GM21529 (cell line): Measurements from ENCODE around the gene BICC1.

ENCODE experiments used
- ATAC-seq: cut with Tn5 transposase; IDR thresholded peaks from one replicate; pipeline ENCODE4 v1.9.1; 2021; ENCODE audit not compliant: unreplicated experiment

The BICC1 gene

DNA sequence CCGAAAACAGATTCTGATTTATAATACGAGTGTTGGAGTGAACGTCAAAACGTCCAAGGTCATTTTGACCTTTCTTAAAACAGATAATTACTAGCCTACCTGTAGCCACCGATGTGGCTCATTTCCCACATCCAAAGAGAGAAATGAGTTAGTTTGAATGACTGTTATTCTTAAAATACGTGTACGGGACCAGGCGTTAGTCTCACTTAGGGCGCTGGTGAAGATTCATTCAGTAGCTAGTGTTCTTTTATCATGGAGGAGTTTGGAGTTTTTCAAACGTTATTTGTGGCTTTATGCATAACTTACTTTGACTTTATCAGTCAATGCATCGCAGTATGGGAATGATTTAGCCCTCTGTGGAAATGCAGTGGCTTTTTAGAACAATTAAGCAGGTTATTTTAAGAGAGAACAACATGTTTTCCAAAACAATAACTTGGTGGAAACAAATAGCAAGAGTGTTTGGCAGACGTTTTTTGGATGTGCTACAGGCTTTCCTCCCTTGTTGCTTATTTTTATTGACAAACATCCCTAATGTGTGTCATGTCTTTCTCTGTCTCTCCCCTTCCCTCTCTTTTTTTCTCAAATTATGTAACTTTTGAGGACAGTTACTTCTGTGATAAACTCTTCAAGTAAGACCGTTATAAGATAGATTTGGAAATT is 1.6 kb downstream of the BICC1 start:
- ATAC-seq = no peak

- no peak for ATAC-seq
Observed at GRCh38 chr10:58515291-58515941, 2.7 kb downstream of the BICC1 start.

- ATAC-seq = no peak
Observed at GRCh38 chr10:58516119-58516518, 3.4 kb downstream of the BICC1 start.

DNA sequence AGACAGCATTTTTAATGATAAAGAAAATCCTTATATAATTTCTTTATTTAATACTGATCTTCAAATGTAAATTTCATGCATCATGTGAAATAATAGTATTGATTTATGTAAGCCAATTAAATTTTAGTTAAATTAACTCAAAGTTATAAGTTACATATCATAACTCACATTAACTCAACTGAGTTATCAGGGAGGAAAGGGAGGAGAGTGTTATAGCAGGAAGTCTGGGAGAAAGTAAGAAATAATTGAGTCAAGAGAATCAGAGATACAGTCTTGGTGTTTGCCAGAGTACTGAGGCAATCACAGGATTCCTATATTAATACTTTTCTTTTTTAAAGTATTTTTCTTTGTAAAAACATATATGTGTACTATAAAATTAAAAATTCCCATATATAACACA is 4.0 kb downstream of the BICC1 start:
- no peak for ATAC-seq

- no peak for ATAC-seq
Observed at GRCh38 chr10:58517081-58517480, 4.4 kb downstream of the BICC1 start.

- no peak for ATAC-seq
Observed at GRCh38 chr10:58517491-58518355, 5.1 kb downstream of the BICC1 start.

- ATAC-seq = no peak
Observed at GRCh38 chr10:58518775-58519174, 6.1 kb downstream of the BICC1 start.

GRCh38 chr10:58529077-58529728 is 16.5 kb downstream of the BICC1 start:
- no peak for ATAC-seq

- peak; percentile 98 for ATAC-seq
Observed at GRCh38 chr10:58531084-58531695, 18.5 kb downstream of the BICC1 start.

- no peak for ATAC-seq
Observed at GRCh38 chr10:58535311-58535710, 22.6 kb downstream of the BICC1 start.

DNA sequence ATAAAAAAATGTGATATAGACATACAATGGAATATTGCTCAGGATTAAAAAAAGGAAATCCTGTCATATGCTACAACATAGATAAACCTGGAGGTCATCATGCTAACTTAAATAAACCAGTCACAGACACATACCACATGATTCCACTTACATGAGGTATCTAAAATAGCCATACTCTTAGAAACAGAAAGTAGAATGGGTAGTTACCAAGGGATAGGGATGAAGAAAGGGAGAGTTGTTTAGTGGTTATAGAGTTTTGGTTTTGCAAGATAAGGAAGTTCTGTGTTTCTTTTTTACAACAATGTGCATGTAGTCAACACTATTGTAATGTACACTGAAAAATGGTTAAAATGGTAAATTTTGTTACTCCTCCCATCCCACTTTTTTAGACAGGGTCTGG is 30.5 kb downstream of the BICC1 start:
- ATAC-seq = no peak

DNA sequence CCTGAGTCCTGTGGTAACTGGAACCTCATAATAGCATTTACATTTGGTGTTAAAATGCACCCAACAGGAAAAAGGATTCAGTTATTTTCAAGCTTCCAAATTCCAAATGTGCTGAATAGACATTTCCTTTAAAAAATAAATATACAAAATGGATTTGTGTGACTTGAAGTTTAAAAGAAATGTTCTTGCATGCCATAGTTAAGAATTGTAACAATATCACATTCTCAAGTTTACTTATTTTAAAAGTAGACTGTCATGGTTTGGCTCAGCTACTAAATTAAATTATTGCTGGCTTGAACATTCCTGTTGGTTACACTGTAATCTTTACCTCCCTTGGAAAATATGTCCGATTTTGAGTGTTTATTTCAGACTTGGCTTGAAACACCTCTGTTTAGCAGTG is 31.5 kb downstream of the BICC1 start:
- no peak for ATAC-seq

DNA sequence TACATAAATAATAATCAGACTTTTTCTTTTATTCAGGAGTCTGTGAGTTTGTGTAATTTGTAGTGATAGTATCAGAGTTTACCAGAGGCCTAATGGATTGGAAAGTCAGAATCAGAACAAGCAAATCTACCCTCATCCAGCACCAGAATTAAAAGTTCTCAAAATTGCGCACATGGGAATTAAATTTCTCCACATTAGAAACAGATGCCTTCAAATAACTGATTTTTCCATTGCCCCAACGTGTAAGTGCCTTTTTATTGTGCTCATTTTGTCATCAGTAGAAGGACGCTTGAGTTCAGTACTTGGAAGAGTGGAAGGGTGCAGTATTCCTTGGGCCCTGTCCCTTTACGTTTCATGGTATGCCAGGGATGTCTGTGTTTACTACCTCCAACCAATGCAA is 32.8 kb downstream of the BICC1 start:
- no peak for ATAC-seq

- ATAC-seq = no peak
Observed at GRCh38 chr10:58546137-58546536, 33.5 kb downstream of the BICC1 start.

DNA sequence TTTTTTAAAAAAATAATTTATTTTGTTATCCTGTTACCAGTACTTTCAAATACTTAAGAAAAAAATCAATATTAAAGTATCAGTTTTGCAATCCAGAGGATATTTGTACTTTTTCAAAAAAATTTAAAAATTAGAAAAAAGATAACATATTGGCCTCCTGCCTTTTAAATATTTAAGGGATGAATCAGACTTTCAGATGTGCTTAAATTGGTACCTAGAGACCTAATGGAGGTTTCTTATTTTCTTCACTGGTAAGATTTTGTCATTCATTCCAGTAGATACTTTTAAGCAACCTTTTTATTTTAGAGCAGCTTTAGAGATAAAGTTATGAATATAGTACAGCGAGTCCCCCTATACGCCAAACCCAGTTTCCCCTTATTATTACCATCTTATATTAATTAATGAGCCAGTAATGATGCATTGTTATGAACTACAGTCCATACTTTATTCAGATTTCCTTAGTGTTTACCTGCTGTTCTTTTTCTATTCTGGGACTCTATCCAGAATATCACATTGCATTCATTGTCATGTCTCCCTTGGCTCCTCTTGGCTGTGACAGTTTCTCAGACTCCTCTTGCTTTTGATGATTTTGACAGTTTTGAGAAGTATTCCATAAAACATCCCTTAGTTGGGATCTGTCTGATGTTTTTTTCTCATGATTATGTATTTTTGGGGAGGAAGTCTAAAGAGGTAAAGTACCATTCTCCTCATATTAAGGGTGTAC is 34.2 kb downstream of the BICC1 start:
- no peak for ATAC-seq

DNA sequence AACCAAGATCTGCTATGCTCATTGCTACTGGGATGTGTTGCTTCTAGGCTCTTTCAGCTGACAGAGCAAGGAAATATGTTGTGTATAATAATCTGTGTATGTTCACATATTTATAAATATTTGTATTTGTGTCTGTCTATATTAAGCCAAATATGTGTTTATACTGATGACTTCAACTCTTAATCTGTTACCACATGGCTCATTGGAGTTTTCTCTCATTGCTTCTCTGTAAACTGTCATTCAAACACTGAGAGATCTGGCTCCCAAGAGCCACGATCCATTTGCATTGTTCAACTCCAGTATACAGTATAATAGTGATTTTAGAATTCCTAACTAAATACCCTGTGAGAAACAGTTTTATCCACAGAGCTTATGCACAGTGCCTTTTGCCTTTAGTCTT is 35.3 kb downstream of the BICC1 start:
- no peak for ATAC-seq

- no peak for ATAC-seq
Observed at GRCh38 chr10:58554316-58554715, 41.6 kb downstream of the BICC1 start.

DNA sequence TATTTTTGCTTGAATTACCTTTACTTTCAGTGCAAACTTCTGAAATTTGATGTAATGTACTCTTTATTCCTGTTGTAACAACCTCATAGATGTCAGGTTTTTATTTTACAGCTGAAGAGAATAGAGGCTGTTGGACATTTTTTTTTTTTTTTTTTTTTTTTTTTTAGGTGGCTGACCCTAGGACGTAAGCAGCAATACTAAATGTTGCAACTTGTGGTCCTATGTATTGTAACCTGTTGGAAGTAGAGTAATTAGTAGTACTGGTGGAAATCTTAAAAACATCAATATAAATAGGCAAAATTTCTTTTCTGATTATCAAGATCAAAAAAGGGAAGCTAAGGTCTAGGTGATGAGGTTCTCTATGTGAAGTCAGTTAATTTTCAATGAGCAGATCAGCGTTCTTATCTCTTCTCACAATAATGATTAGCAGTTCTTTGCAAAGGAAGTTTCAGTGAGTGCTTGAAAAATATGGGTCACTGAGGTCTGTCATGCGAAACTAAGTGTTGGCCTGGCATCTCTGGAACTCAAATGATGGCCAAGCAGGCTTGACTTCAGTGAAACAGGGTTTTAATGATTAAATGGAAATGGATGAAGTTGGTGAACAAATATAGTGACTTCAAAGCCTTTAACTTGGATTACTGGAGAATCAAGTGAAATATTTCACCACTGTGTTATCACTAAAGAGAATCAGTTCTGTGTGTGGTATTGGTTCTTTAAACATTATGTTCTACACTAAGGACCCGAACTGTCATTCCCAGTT is 42.7 kb downstream of the BICC1 start:
- no peak for ATAC-seq

GRCh38 chr10:58555930-58556311 is 43.2 kb downstream of the BICC1 start:
- ATAC-seq = no peak
